Measurements from ENCODE around the gene DNASE1L1.
A peak's percentile ranks its signal among the peaks of the same experiment; 100 is the strongest.

DNASE1L1 gene

GRCh38 chrX:154380787-154381186 is 28.3 kb downstream of the DNASE1L1 start:
- no peak for DNase-seq

GRCh38 chrX:154380153-154380552 is 28.9 kb downstream of the DNASE1L1 start:
- no peak for DNase-seq

GRCh38 chrX:154379569-154379951 is 29.5 kb downstream of the DNASE1L1 start:
- DNase-seq: no peak

- DNase-seq: peak; percentile 96
These were observed 30.1 kb downstream of the DNASE1L1 start, which contains the start of gene EMD for GRCh38 chrX:154378799-154379568. Gene EMD (plus strand): TSS chrX:154379295. CDS start chrX:154379485, 190 bp downstream.

- DNase-seq: peak; percentile 97
These were observed 30.8 kb downstream of the DNASE1L1 start for GRCh38 chrX:154378059-154378798.

- no peak for DNase-seq
These were observed 32.3 kb downstream of the DNASE1L1 start for GRCh38 chrX:154376774-154377173.

- no peak for DNase-seq
These were observed 33.9 kb downstream of the DNASE1L1 start for GRCh38 chrX:154375156-154375504.

GRCh38 chrX:154374313-154375155 is 34.5 kb downstream of the DNASE1L1 start, which contains the start of gene FLNA:
Gene FLNA (minus strand): TSS chrX:154374634. CDS start chrX:154371245, 3,389 bp downstream.
- DNase-seq: peak; percentile 32

- DNase-seq: no peak
These were observed 35.4 kb downstream of the DNASE1L1 start for GRCh38 chrX:154373340-154374306.

GRCh38 chrX:154372612-154373022 is 36.4 kb downstream of the DNASE1L1 start:
- peak; percentile 55 for DNase-seq

- DNase-seq: no peak
These were observed 37.2 kb downstream of the DNASE1L1 start for GRCh38 chrX:154371789-154372300.

GRCh38 chrX:154371017-154371788 is 37.9 kb downstream of the DNASE1L1 start:
- peak; percentile 95 for DNase-seq

GRCh38 chrX:154370300-154371016 is 38.6 kb downstream of the DNASE1L1 start:
- no peak for DNase-seq

GRCh38 chrX:154369449-154370299 is 39.4 kb downstream of the DNASE1L1 start:
- DNase-seq: peak; percentile 82

GRCh38 chrX:154368630-154369448 is 40.2 kb downstream of the DNASE1L1 start:
- DNase-seq: peak; percentile 97

GRCh38 chrX:154367474-154368308 is 41.4 kb downstream of the DNASE1L1 start:
- DNase-seq: no peak

GRCh38 chrX:154366666-154367055 is 42.4 kb downstream of the DNASE1L1 start:
- DNase-seq: no peak

Data from activated CD4-positive, alpha-beta T cell treated with anti-CD3 and anti-CD28 coated beads, Interleukin-2, amount 50 U/mL, for 16 hours (primary cell).